ENCODE measurements around the gene PRG2. TPM values are rescaled to one million over a fixed set of nuclear protein-coding genes. Genes with fewer than 3 reads are reported as not detected.

PRG2 gene
- total and polyA plus RNA-seq, 9 of the 15 experiments (the other 6 are each of a cell fraction or from before 2014, with no cell fraction given): 1.8 to 78.0 (median 26.6) TPM

GRCh38 chr11:57348052-57348451 lies 42.4 kb downstream of the PRG2 start (continued):
- no peak for TF ChIP-seq ZNF398 (CRISPR knock-in tag; IDR thresholded peaks at IDR 0.05)
- no peak for TF ChIP-seq NR2C1 (IDR thresholded peaks at IDR 0.05)
- TF ChIP-seq NR2C1 (tag; IDR thresholded peaks at IDR 0.05): no peak
- no peak for TF ChIP-seq TBP (optimal IDR thresholded peaks at IDR 0.05; ENCODE audit: low read depth, low read length)
- no peak for TF ChIP-seq E2F1 (CRISPR knock-in tag; IDR thresholded peaks at IDR 0.05)
- TF ChIP-seq ZNF584 (CRISPR knock-in tag; IDR thresholded peaks at IDR 0.05; ENCODE audit: low read depth): no peak
- TF ChIP-seq ZNF655 (CRISPR knock-in tag; IDR thresholded peaks at IDR 0.05): no peak
- no peak for TF ChIP-seq ZBED1 (IDR thresholded peaks at IDR 0.05)

Data from K562 (cell line).